ENCODE data around the gene DNM2. TPM values are rescaled to one million over a fixed set of nuclear protein-coding genes. Genes with fewer than 3 reads are reported as not detected.

The DNM2 gene
- total RNA-seq, 1 donor from 2014 or later = 184 TPM

DNA sequence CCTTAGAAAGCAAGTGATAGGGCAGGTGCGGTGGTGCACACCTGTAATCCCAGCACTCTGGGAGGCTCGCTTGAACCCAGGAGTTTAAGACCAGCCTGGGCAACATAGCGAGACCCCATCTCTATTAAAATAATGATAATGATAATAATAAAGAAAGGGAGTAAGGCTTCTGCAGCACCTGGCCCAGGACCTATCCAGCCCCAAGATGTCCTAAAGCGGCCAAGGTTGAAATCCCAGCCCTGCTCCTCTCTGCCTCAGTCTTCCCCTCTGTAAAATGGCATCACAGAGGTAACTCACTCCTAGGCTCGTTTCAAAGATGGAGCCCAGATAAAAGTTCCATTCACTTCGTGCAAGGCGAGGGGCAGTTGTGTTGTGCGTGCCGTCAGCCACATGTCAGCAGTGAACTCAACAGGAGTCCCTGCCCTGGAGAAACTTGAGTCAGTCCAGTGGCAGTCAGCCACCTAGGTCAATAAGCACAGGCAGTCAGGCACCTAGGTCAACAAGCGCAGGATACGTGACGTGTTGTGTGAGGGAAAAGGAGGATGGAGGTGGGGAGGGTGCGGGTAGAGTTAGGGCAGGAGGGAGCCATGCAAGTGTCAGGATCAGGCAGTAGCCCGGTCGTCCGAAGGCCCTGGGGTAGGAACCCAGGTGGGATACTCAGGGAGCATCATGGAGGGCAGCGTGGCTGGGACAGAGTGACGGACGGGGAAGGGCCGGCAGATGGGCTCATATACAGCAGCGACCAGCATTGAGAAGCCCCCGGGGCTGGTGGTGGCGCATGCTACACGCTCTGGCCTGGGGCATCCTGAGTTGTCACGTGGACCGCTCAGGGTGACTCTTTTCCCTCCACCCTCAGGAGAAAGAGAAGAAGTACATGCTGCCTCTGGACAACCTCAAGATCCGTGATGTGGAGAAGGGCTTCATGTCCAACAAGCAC, 101.5 kb downstream of the DNM2 start:
- peaks cover 5% of the 10 kb centered on the region for H3K4me1 Mint-ChIP-seq (ENCODE audit: unreplicated experiment)
- H3K27me3 Mint-ChIP-seq (ENCODE audit: unreplicated experiment) = peaks cover 8% of the 10 kb centered on the region
- peak overlapping the region; percentile 74 for H3K27ac Mint-ChIP-seq (ENCODE audit: unreplicated experiment)
- H3K9me3 Mint-ChIP-seq (ENCODE audit: unreplicated experiment) = no peaks in the 10 kb centered on the region
- no peak for DNase-seq (ENCODE audit: low spot score)
- H3K4me3 Mint-ChIP-seq (ENCODE audit: unreplicated experiment) = peak overlapping the region; percentile 71
- TF ChIP-seq, protein P1, sequence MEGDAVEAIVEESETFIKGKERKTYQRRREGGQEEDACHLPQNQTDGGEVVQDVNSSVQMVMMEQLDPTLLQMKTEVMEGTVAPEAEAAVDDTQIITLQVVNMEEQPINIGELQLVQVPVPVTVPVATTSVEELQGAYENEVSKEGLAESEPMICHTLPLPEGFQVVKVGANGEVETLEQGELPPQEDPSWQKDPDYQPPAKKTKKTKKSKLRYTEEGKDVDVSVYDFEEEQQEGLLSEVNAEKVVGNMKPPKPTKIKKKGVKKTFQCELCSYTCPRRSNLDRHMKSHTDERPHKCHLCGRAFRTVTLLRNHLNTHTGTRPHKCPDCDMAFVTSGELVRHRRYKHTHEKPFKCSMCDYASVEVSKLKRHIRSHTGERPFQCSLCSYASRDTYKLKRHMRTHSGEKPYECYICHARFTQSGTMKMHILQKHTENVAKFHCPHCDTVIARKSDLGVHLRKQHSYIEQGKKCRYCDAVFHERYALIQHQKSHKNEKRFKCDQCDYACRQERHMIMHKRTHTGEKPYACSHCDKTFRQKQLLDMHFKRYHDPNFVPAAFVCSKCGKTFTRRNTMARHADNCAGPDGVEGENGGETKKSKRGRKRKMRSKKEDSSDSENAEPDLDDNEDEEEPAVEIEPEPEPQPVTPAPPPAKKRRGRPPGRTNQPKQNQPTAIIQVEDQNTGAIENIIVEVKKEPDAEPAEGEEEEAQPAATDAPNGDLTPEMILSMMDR (IDR thresholded peaks at IDR 0.05; ENCODE audit: unreplicated experiment) = no peak
- H3K36me3 Mint-ChIP-seq (ENCODE audit: low read depth, unreplicated experiment) = peaks cover 28% of the 10 kb centered on the region

DNA sequence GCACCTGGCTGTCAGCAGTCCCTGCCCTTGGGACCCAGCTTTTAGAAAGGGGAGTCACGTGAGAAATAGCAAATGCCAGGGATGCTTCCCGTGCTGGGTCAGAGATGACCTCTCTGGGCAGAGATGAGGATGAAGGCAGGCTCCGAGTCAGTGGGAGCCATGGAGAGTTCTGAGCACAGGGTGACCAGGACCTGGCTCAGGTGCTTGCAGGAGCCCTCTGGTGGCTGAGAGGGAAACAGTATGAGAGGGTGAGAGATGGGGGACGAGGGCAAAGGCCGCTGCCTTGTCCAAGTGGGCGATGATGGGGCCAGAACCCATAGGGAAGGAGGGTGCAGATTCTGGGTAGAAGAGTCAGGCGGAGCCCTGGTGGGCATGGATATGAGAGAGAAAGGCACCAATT, 102.3 kb downstream of the DNM2 start:
- TF ChIP-seq, protein P1 (IDR thresholded peaks at IDR 0.05; ENCODE audit: unreplicated experiment) = no peak
- Mint-ChIP-seq H3K27ac (ENCODE audit: unreplicated experiment) (peak overlapping the region; percentile 75), H3K4me3 (ENCODE audit: unreplicated experiment) (peak overlapping the region; percentile 86), H3K27me3 (ENCODE audit: unreplicated experiment) (peaks cover 6% of the 10 kb centered on the region), H3K9me3 (ENCODE audit: unreplicated experiment) (no peaks in the 10 kb centered on the region), H3K36me3 (ENCODE audit: low read depth, unreplicated experiment) (peaks cover 25% of the 10 kb centered on the region), H3K4me1 (ENCODE audit: unreplicated experiment) (peaks cover 5% of the 10 kb centered on the region)
- no peak for DNase-seq (ENCODE audit: low spot score)

DNA sequence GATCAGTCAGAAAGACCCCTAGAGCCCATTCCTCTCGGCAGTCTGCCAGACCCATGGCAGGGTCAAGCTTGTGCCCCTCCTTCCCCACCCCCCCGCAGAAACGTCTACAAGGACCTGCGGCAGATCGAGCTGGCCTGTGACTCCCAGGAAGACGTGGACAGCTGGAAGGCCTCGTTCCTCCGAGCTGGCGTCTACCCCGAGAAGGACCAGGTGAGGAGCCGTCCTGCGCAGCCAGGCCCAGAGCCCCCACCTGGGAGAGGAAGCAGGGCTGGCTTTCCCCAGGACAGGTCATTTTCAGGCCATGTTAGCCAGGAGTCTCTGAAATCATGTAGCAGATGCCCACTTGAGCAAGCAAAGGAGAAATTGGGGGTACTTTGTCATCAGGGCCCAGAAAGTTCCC, 105.8 kb downstream of the DNM2 start:
- DNase-seq (ENCODE audit: low spot score) = no peak
- Mint-ChIP-seq H3K4me1 (ENCODE audit: unreplicated experiment) (peaks cover 5% of the 10 kb centered on the region), H3K36me3 (ENCODE audit: low read depth, unreplicated experiment) (peaks cover 37% of the 10 kb centered on the region), H3K27me3 (ENCODE audit: unreplicated experiment) (peaks cover 7% of the 10 kb centered on the region), H3K4me3 (ENCODE audit: unreplicated experiment) (no peak overlapping the region), H3K9me3 (ENCODE audit: unreplicated experiment) (no peaks in the 10 kb centered on the region), H3K27ac (ENCODE audit: unreplicated experiment) (no peak overlapping the region)
- TF ChIP-seq, protein P1 (IDR thresholded peaks at IDR 0.05; ENCODE audit: unreplicated experiment) = no peak

DNA sequence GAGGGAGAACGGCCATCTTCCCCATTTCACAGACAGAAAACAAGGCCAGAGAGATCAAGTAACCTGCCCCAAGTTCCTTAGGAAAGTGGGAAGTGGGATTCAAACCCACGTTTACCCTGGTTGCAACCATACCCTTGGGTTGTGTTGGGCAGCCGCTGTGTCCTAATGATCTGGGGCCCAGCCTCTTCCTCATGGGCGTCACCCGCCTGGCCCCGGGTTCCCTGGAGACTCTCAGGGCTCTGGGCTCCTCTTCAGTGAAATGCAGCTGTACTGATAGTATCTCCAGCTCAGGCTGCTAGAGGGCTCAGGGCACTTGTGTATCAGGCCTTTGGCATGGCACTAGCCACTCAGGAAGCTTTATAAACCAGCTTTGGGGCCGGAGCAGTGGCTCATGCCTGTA, 108.4 kb downstream of the DNM2 start:
- Mint-ChIP-seq H3K4me1 (ENCODE audit: unreplicated experiment) (no peaks in the 10 kb centered on the region), H3K9me3 (ENCODE audit: unreplicated experiment) (no peaks in the 10 kb centered on the region), H3K27ac (ENCODE audit: unreplicated experiment) (no peak overlapping the region), H3K27me3 (ENCODE audit: unreplicated experiment) (peaks cover 2% of the 10 kb centered on the region), H3K4me3 (ENCODE audit: unreplicated experiment) (peak overlapping the region; percentile 48), H3K36me3 (ENCODE audit: low read depth, unreplicated experiment) (peaks cover 18% of the 10 kb centered on the region)
- TF ChIP-seq, protein P1 (IDR thresholded peaks at IDR 0.05; ENCODE audit: unreplicated experiment) = no peak
- DNase-seq (ENCODE audit: low spot score) = no peak

DNA sequence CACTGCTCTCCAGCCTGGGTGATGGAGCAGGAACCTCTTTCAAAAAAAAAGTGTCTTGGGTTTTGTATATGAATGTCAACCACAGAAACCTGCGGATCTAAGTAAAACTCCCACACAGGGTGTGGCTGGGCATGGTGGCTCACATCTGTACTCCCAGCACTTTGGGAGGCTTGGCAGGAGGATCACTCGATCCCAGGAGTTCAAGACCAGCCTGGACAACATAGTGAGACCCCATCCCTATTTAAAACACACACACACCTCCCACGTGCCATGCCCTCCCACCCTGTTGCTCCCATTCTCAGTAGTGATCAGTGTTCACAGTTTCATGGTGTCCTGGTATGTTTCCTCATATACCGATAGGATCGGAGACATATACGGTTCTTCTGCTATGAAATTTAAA, 109.0 kb downstream of the DNM2 start:
- peaks cover 18% of the 10 kb centered on the region for H3K36me3 Mint-ChIP-seq (ENCODE audit: low read depth, unreplicated experiment)
- H3K4me3 Mint-ChIP-seq (ENCODE audit: unreplicated experiment) = peak overlapping the region; percentile 47

More for the DNA sequence above, 109.0 kb downstream of the DNM2 start:
- no peak overlapping the region for H3K27ac Mint-ChIP-seq (ENCODE audit: unreplicated experiment)
- H3K4me1 Mint-ChIP-seq (ENCODE audit: unreplicated experiment) = no peaks in the 10 kb centered on the region
- no peaks in the 10 kb centered on the region for H3K9me3 Mint-ChIP-seq (ENCODE audit: unreplicated experiment)
- H3K27me3 Mint-ChIP-seq (ENCODE audit: unreplicated experiment) = peaks cover 2% of the 10 kb centered on the region
- DNase-seq (ENCODE audit: low spot score) = no peak
- TF ChIP-seq, protein P1 (IDR thresholded peaks at IDR 0.05; ENCODE audit: unreplicated experiment) = no peak
